SK-MEL-5 (cell line): Measurements from ENCODE around the gene PRDM15. TPM values are rescaled to one million over a fixed set of nuclear protein-coding genes. Genes with fewer than 3 reads are reported as not detected.

Experiments used
- DNase-seq: peaks from one replicate; pipeline ENCODE4 v3.0.0-alpha.2; 2016; ENCODE audit warnings: low read depth, low spot score
- in situ Hi-C: cut with HindIII; loops from 2 replicates; pipeline ENCODE4 v1.10.0; 2016; ENCODE audit warnings: low sequenced_read_pairs, high pct_unique_total_duplicates, low pct_unique_long_range_greater_than_20kb
- total RNA-seq: library from RNA; depleted of rRNA; stranded (reverse); fragments of >200 nt; shearing (Covaris generic); gene quantifications from 2 replicates; pipeline ENCODE4 v1.2.3, GENCODE V29; 2014

The PRDM15 gene
- total RNA-seq, 1 experiment from 2014 or later: 3.6 TPM

DNA sequence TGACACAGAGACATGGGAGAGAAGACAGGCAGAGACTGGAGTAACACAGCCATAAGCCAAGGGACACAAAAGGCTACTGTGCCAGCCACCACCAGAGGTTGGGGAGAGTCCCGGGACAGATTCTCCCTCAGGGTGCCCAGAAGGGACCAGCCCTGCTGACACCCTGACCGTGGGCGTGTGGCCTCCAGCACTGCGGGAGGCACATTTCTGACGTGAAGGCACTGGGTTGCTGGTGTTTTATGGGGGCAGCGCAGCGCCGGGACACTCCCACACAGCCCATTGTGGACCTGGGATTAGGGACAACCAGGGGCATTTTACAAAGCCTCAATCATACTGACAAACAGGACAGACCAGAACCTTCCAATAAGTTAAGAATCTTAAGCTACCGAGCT is 26.2 kb downstream of the PRDM15 start:
- no peak for DNase-seq
- in situ Hi-C loops: no loop called here

DNA sequence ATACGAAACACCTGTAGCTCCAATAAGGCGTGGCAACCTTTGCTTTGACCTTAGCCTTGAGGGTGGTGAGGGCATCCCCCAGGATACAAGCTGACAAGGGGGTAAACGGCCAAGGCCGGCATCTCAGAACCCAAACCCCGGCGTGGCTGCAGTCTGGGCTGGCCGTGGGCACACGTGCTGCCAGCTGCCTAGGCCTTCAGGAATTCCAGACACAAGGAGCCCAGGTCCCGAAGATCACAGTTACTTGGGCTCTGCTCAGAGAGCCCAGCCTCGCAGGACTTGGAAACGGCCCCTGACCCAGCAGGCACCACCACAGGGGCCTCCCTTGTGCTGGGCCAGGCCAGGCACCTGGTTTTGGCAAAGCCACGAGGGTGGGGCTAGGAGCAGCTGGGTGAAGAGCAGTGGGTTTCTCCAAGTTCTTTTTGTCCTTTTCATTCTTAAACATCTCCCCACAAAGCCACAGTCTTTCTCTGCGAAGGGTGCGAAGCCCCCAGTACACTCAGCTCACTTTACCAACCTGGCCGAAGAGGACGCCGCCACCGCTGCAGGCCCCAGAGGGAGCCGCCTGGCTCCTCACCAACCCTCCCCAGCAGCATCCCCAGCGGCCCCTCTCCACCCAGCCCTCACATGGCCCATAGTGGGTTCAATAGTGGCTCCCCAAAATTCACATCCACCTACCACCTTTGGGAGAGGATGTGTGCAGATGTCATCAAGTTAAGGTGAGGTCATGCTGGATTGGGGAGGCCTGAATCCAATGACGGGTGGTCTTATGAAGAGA is 26.8 kb downstream of the PRDM15 start:
- no peak for DNase-seq
- in situ Hi-C loops: no loop called here

DNA sequence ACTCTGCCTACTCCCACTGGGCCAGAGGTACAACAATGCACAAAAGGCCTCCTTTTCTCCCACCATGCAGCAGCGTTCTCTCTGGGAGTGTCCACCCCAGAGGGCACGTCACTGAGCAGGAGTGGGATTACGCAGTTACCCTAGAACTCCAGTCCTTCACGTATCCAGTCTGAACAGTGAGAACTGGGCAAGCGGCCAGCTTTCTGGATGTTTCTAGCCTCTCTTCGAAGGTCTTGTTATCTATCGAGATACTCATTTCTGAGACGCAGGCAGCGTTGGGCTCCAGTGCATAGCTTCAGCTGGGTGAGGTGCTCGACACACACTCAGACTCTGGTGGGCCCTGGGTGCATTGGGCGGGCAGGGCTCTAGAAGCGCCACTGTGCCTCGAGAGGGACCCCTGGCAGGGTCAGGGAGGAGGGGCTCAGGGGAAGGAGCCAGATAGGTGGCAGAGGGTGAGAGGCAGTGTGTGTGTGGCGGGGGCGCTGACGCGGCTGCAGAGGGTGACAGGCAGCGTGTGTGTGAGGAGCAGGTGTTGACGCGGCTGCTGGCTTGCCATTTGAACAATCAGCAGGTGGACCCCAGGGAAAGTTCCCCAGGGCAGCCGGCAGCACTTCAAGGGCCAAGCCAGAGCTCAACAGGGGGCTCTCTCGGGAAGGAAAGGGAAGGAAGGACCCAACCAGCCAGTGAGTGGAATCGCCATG is 27.9 kb downstream of the PRDM15 start:
- DNase-seq: no peak
- in situ Hi-C loops: no loop called here

DNA sequence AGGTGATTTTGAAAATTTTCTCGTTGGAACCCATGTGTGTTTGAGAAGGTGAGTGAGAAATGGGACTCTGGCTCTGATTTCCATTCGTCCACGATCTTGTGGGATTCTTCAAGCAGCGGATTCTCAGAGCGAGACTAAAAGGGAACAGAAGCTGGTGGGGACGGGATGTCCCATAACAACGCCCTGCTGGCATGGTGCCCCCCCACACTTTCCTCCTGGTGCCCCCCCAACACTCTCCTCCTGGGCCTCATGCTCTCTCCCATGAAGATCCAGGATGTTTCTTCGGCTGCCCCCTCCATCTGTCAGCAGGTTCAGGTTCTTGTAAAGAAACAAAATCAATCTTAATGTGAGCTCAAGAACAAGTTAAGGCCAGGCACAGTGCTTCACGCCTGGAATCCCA is 29.1 kb downstream of the PRDM15 start:
- in situ Hi-C loops: no loop called here
- DNase-seq: no peak

DNA sequence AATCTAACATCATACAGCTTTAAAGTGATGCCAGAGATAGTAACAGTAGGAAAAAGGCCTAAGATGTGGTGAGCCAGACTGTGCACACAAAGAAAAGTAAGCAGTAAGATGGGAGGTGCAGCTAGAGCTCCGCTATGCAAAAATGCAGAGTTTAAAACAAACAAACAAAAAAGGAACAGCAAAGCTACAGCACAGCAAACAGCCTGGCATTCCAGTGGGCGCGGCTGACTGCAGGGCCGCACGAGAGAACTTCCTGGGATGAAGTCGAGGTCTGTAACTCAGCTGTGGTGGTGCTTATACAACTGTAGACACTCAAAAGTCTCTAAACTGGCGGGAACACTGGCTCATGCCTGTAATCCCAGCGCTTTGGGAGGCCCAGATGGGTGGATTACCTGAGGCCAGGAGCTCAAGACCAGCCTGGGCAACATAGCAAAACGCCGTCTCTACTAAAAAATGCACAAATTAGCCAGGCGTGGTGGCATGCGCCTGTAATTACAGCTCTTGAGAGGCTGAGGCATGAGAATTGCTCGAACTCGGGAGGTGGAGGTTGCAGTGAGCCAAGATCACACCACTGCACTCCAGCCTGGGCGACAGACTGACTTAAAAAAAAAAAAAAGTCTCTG is 30.1 kb downstream of the PRDM15 start:
- no peak for DNase-seq
- in situ Hi-C loops: no loop called here

DNA sequence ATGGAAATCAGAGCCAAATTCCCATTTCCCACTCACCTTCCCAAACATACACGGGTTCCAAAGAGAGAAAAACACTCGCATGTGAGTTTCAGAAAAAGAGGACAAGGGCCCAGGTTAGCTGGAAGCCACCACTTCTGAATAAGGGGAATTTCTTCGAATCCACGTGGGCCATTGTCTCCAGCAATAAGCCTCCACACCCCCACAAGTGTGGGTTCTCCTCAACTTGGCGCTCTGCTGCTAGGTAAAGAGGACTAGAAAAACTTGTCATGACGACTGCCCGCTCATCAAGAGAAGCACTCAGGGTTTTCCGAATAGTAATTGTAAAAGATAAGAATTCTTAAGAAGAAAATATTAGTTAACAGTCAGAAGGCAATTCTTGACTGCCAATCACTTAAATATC is 30.6 kb downstream of the PRDM15 start:
- no peak for DNase-seq
- in situ Hi-C loops: no loop called here

DNA sequence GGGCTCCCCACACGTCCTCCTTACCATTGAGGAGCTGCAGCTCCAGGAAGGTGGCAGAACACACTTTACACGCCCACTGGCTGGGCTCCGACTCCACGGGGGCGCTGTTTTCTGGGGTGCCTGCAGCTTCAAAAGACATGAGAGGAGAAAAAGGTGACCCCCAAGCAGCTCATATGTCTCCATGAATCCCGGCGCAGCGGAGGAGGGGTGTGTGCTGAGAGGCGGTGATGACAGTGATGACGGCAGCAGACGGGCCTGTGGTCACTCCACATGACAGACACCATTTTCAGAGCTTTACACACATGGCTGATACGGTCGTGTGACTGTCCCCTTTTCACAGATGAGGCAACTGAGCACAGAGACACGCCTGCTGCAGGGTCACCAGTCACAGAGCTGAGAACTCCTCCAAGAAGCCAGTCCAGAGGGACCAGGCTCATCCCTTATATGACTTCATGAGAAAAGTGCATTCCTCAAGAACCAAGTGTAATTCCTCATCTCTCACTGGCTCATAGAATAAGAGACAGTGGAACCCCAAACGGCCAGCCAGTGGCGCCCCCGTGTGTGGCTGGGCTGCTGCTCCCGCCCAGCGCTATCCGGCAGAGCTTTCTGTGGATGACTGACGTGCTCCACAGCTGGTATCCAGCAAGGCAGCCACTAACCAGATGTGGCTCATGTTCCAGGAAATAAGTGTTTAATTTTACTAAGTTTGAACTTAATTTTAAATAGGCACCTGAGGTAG is 31.9 kb downstream of the PRDM15 start:
- peak; percentile 11 for DNase-seq
- in situ Hi-C loops: no loop called here

DNA sequence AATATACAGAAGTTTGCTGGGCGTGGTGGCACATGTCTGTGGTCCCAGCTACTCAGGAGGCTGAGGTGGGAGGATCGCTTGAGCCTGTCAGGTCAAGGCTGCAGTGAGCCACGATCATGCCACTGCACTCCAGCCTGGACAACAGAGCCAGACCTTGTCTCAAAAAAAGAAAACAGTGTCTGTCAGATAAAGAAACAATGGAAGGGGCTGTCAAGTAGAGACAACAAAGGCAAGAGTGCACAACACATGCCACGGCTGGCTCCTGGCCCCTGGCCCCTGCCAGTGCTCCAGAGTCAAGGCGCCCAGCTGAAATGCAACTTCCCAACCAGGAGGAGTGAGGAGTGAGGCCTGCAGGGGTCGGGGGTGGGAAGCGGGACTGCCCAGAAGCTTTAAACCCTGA is 32.6 kb downstream of the PRDM15 start:
- in situ Hi-C loops: no loop called here
- no peak for DNase-seq

DNA sequence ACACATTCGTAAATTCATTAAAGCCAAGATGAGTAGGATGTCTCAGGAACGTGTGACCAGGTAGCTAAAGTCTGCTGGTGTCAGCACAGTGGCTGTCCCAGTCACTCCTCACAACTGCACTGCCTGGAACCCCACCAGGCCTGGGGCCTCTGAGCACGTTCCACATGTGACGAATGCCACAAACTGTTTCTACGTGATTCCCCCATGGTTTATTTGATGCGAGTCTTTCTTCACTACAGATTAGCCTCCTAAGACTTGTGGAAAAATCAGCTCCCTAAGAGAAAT is 33.2 kb downstream of the PRDM15 start:
- in situ Hi-C loops: no loop called here
- no peak for DNase-seq

DNA sequence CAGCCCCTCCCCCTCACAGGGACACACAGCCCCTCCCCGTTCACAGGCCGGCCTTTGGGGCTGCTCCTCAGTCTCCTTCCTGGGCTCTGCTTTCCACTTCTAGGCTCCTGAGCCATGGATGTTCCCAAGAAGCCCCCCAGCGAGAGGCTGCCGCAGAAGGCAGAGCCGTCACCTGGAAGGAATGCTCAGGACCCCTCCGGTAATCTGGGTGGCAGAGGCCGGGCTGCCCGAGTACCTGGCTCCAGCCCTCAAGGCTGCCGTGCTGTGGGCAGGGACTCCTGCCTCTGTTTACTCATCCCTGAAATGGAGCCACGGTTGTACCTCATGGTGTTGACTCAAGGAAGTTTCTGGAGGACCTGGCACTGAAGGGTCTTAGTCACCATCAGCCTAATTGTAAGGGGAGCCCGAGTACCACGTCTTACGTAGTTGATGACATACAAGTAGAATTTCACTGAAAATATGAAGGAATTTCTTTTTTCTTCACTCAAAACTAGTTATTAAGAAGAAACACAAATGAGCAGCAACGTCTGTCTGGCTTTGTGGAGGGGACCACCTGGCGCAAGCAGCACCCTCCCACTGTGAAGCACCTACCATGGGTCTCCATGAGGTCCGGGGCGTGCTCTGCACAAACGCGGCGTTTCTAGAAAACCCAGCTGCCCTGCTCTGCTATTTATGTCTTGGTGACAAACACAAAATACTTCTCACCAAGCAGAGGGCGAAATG is 33.7 kb downstream of the PRDM15 start:
- in situ Hi-C loops: no loop called here
- DNase-seq: no peak

DNA sequence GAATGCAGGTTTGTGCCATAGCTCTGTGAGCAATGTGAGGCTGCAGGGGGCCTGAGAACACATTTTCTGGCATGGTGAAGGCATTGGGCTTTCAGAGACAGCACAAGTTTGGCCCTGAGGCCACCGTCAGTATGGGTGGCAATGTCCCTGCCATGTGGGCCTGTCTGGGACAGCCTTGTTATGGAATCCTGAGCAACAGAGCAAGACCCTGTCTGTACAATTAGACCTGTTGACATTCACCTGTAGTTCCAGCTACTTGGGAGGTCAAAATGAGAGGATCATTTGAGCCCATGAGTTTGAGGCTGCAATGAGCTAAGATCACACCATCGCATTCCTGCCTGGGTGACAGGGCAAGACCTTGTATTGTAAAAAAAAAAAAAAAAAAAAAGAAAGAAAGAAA is 35.6 kb downstream of the PRDM15 start:
- in situ Hi-C loops: no loop called here
- DNase-seq: no peak

DNA sequence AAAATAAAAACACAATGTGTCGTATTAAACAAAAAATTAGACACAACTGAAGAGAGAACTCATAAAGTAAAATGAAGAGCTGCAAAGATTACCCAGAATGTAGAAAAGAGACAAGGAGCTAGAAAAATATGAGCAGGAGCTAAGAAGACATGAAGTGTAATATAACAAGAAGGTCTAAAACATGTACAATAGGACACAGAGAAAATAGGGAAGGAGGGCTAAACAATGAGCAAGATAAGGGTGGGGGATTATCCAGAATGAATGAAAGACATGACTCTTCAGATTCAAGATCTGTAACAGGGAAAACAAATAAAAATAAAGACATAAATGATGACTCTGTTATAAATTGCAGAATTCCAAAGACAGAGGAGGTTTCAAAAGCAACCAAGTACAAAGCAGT is 38.3 kb downstream of the PRDM15 start:
- DNase-seq: no peak
- in situ Hi-C loops: no loop called here

DNA sequence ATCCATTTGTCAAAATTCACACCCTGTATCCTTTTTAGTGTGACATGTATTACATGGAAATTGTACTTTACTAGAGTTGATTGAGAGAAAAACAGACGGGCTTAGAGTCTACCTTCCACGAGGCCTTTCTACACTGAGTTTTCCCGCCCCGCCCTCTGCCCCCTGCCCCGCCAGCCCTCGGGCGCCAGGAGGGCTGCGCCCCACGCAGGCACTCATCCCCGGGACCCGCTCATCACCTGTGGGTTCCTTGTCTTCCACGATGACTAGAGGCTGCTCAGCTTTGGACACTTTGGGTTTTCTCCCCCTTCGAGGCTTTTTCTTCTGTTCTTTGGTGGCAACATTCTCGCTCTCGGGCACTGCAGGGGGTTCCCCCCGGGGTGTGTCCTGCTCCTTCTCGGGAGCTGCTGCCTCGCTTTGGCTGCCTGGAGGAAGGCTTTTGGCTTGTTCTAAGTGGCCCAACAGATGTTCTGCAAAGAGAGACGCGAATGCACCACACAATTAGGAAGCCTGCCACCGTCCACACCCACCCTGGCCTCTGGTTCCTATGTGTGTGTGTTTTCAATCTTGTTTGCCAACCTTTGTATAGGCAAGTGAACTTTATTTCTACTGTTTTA is 39.6 kb downstream of the PRDM15 start:
- in situ Hi-C loops: no loop called here
- DNase-seq: no peak

DNA sequence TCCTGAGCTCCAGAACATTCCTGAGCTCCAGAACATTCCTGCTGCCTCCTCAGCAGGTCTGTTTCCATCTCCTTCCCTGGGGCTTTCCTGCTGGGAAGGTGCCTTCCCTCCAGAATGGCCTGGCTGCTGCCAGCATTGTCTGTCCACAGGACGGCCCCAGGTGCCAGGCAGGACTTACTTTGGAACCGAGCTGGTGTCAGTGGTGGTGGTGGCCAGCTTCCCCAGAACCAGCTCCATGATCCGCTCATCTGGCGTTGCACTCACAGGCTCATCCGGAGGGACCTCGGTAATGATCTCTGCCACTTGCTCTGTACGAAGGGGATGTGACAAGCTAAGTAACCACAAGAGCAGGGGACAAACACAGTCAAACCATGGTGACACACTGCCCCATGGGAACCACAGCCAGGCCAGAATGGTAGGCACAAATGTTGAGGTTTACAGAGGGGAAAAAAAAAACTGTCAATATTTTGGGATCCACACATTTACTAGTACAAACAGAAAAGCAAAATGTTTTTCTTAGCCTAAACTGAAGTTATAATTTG is 41.3 kb downstream of the PRDM15 start:
- in situ Hi-C loops: no loop called here
- no peak for DNase-seq

DNA sequence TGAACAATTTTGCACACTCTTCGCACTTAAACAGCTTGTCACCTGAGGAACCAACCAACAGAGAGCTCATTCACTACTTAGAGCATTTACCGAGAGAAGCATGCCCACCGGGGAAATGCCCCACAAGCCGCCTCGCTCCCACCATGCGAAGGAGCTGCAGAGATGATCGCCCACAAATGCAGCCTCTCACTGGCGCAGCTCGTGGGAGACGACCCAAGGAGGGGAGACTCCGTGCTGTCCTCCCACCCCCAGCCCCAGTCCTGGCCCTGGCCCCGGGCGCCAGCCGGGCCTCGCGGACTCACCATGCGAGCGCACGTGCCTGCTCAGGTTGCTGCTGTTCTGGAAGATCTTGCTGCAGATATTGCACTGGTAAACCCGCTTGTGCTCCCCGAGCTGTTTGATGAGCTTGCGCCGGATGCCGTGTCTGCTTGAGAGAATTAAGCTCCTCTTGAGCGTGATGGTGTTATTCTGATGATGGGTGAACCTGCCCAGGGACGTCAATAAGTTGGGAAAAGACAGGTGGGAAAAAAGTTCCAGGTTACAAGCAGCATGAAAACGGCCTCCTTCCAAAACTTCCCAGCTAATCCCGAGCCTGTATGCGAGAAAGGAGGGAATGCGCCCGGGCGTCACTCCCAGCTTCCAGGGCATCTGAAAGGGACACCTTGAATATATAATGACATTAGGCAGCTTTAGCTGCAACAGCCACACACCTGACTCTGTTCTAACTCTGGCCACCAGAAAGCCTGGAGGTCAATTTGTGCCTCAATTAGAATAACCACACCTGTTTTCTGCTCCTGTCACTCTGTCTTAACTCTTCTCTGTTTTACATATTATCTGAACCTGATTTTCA is 42.8 kb downstream of the PRDM15 start:
- in situ Hi-C loops: no loop called here
- no peak for DNase-seq

DNA sequence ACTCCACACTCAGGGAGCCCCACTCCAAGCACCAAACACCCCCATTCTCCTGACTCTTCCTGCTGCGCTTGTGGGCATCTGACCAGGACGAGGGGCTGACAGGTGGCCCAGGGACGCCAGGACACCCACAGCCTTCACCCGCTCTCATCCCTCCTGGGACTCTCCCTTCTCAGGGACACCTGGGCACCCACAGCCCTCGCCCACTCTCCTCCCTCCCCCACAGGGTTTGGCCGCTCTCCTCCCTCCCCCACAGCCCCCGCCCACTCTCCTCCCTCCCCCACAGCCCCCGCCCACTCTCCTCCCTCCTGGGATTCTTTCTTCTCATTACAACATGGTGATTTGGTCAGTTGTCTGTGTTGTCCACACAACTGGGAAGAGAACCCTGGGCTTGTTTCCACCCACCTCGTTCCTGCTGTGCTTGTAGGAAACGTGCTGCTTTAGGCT is 43.4 kb downstream of the PRDM15 start:
- in situ Hi-C loops: no loop called here
- DNase-seq: no peak
